Activated naive CD8-positive, alpha-beta T cell treated with anti-CD3 and anti-CD28 coated beads, Interleukin-2, amount 10 ng/mL, durations not matched to agents 7 days and 5 days (primary cell): ENCODE measurements around the gene ERICH2. TPM values are rescaled to one million over a fixed set of nuclear protein-coding genes. Genes with fewer than 3 reads are reported as not detected.
"Not testable (repeated sequence)": the region's sequence is repeated elsewhere in the genome, so short reads cannot be mapped to it uniquely, and the experiment has no call there.

Experiments
- ATAC-seq: fragments of 150-1000 bp; cut with Tn5 transposase; one replicate; pipeline ENCODE4 v1.10.0; 2021; ENCODE audit warnings: low read depth, moderate library complexity
- POLR2A ChIA-PET: fragments of 350-600 bp; sonication (Branson Sonifier 250); formaldehyde crosslinking; loops from one replicate; lab custom pipeline; 2021; ENCODE audit warnings: antibody characterized with exemption; lab: Charles Lee
- DNase-seq: peaks from one replicate; pipeline ENCODE4 v3.0.0; 2021
- H3K27ac Mint-ChIP-seq: one replicate; pipeline ENCODE4 v1.8.0; 2022; ENCODE audit warnings: mild to moderate bottlenecking, mixed read lengths
- H3K27me3 Mint-ChIP-seq: one replicate; pipeline ENCODE4 v1.8.0; 2022; ENCODE audit warnings: mild to moderate bottlenecking, moderate library complexity, mixed read lengths
- H3K36me3 Mint-ChIP-seq: one replicate; pipeline ENCODE4 v1.8.0; 2021; ENCODE audit warnings: mild to moderate bottlenecking, mixed read lengths
- H3K4me1 Mint-ChIP-seq: one replicate; pipeline ENCODE4 v1.8.0; 2021; ENCODE audit warnings: mixed read lengths
- H3K4me3 Mint-ChIP-seq: one replicate; pipeline ENCODE4 v1.8.0; 2022; ENCODE audit warnings: mild to moderate bottlenecking, moderate library complexity, mixed read lengths
- H3K9me3 Mint-ChIP-seq: one replicate; pipeline ENCODE4 v1.8.0; 2021; ENCODE audit warnings: mixed read lengths
- total RNA-seq, 2 experiments: library from RNA; stranded (reverse); gene quantifications; one replicate each; pipeline ENCODE4 v1.2.3, GENCODE V29; 2021

ERICH2 gene
- total RNA-seq: not detected

- peak within 1 kb of the TSS; percentile 70 for H3K27ac Mint-ChIP-seq
- H3K9me3 Mint-ChIP-seq: no peaks in the 10 kb centered on the region
- no peaks in the 10 kb centered on the region for H3K36me3 Mint-ChIP-seq
- peak within 1 kb of the TSS; percentile 91 for H3K4me3 Mint-ChIP-seq
- ATAC-seq (peak; percentile 57), DNase-seq (no peak)
- peaks cover 36% of the 10 kb centered on the region for H3K27me3 Mint-ChIP-seq
- POLR2A ChIA-PET: interaction anchor here (0.6 kb wide), 1 partner anchor 664 kb away, joined by 3 read pairs; the partner anchor contains the start of genes DCAF17 and METTL8
- H3K4me1 Mint-ChIP-seq: peaks cover 12% of the 10 kb centered on the region
Measured at GRCh38 chr2:170770008-170770605, at the start of gene ERICH2. Gene ERICH2, plus strand, starts transcription at chr2:170770378. Its CDS starts 304 bp downstream, at chr2:170770682.

GRCh38 chr2:170721678-170722077 lies 48.5 kb upstream of the ERICH2 start:
- Mint-ChIP-seq H3K9me3 (no peaks in the 10 kb centered on the region), H3K4me1 (peaks cover 7% of the 10 kb centered on the region), H3K27me3 (peaks cover 74% of the 10 kb centered on the region), H3K4me3 (no peak overlapping the region), H3K36me3 (no peaks in the 10 kb centered on the region), H3K27ac (no peak overlapping the region)
- DNase-seq: no peak
- POLR2A ChIA-PET: no interaction called here
- ATAC-seq: no peak

GRCh38 chr2:170722301-170722700 lies 47.9 kb upstream of the ERICH2 start:
- Mint-ChIP-seq H3K27me3 (peaks cover 69% of the 10 kb centered on the region), H3K4me1 (peaks cover 4% of the 10 kb centered on the region), H3K4me3 (no peak overlapping the region), H3K9me3 (no peaks in the 10 kb centered on the region), H3K36me3 (no peaks in the 10 kb centered on the region), H3K27ac (no peak overlapping the region)
- ATAC-seq (no peak), DNase-seq (no peak)
- POLR2A ChIA-PET: no interaction called here

GRCh38 chr2:170723446-170723958 lies 46.7 kb upstream of the ERICH2 start:
- H3K27me3 Mint-ChIP-seq: peaks cover 65% of the 10 kb centered on the region
- no peak for ATAC-seq

GRCh38 chr2:170733798-170734600 lies 36.2 kb upstream of the ERICH2 start:
- H3K4me1 Mint-ChIP-seq: no peaks in the 10 kb centered on the region
- no peak for ATAC-seq
- POLR2A ChIA-PET: no interaction called here
- DNase-seq: no peak
- no peak overlapping the region for H3K4me3 Mint-ChIP-seq
- peaks cover 29% of the 10 kb centered on the region for H3K27me3 Mint-ChIP-seq
- H3K9me3 Mint-ChIP-seq: no peaks in the 10 kb centered on the region
- no peak overlapping the region for H3K27ac Mint-ChIP-seq
- no peaks in the 10 kb centered on the region for H3K36me3 Mint-ChIP-seq

More at GRCh38 chr2:170723446-170723958, 46.7 kb upstream of the ERICH2 start:
- DNase-seq: no peak
- H3K36me3 Mint-ChIP-seq: no peaks in the 10 kb centered on the region
- H3K4me3 Mint-ChIP-seq: no peak overlapping the region
- H3K27ac Mint-ChIP-seq: no peak overlapping the region
- POLR2A ChIA-PET: interaction anchor here (1.2 kb wide), 1 partner anchor 93 kb away, joined by 3 read pairs; no protein-coding TSS in a partner anchor
- H3K9me3 Mint-ChIP-seq: no peaks in the 10 kb centered on the region
- H3K4me1 Mint-ChIP-seq: no peaks in the 10 kb centered on the region

- H3K4me3 Mint-ChIP-seq, H3K27ac Mint-ChIP-seq, H3K9me3 Mint-ChIP-seq, ATAC-seq, H3K4me1 Mint-ChIP-seq, H3K36me3 Mint-ChIP-seq, DNase-seq, POLR2A ChIA-PET: not testable (repeated sequence)
- H3K27me3 Mint-ChIP-seq: peaks cover 27% of the 10 kb centered on the region
Measured at GRCh38 chr2:170734601-170735000, 35.6 kb upstream of the ERICH2 start.

- Mint-ChIP-seq H3K27me3 (peaks cover 23% of the 10 kb centered on the region), H3K36me3 (no peaks in the 10 kb centered on the region), H3K4me1 (no peaks in the 10 kb centered on the region), H3K4me3 (no peak overlapping the region), H3K27ac (no peak overlapping the region), H3K9me3 (no peaks in the 10 kb centered on the region)
- no peak for ATAC-seq
- no peak for DNase-seq
- POLR2A ChIA-PET: no interaction called here
Measured at GRCh38 chr2:170736628-170737027, 33.5 kb upstream of the ERICH2 start.

- Mint-ChIP-seq H3K9me3 (no peaks in the 10 kb centered on the region), H3K4me1 (no peaks in the 10 kb centered on the region), H3K36me3 (no peaks in the 10 kb centered on the region), H3K27me3 (peaks cover 22% of the 10 kb centered on the region), H3K4me3 (no peak overlapping the region), H3K27ac (no peak overlapping the region)
- no peak for DNase-seq
- POLR2A ChIA-PET: no interaction called here
- no peak for ATAC-seq
Measured at GRCh38 chr2:170737406-170737805, 32.8 kb upstream of the ERICH2 start.

GRCh38 chr2:170737821-170738220 lies 32.4 kb upstream of the ERICH2 start:
- no peak overlapping the region for H3K27ac Mint-ChIP-seq
- H3K27me3 Mint-ChIP-seq: peaks cover 21% of the 10 kb centered on the region
- no peak for ATAC-seq
- no peak for DNase-seq
- no peaks in the 10 kb centered on the region for H3K4me1 Mint-ChIP-seq
- H3K36me3 Mint-ChIP-seq: no peaks in the 10 kb centered on the region
- H3K4me3 Mint-ChIP-seq: no peak overlapping the region
- POLR2A ChIA-PET: no interaction called here
- no peaks in the 10 kb centered on the region for H3K9me3 Mint-ChIP-seq

- ATAC-seq (no peak), DNase-seq (no peak)
- Mint-ChIP-seq H3K4me1 (no peaks in the 10 kb centered on the region), H3K36me3 (no peaks in the 10 kb centered on the region), H3K27ac (no peak overlapping the region), H3K4me3 (no peak overlapping the region), H3K27me3 (peaks cover 12% of the 10 kb centered on the region), H3K9me3 (no peaks in the 10 kb centered on the region)
- POLR2A ChIA-PET: no interaction called here
Measured at GRCh38 chr2:170739048-170739447, 31.1 kb upstream of the ERICH2 start.

GRCh38 chr2:170739507-170740046 lies 30.6 kb upstream of the ERICH2 start:
- ATAC-seq (no peak), DNase-seq (no peak)
- Mint-ChIP-seq H3K27ac (no peak overlapping the region), H3K27me3 (peaks cover 14% of the 10 kb centered on the region), H3K9me3 (no peaks in the 10 kb centered on the region), H3K36me3 (no peaks in the 10 kb centered on the region), H3K4me3 (no peak overlapping the region), H3K4me1 (no peaks in the 10 kb centered on the region)
- POLR2A ChIA-PET: interaction anchor here (0.6 kb wide), 1 partner anchor 216 kb away, joined by 4 read pairs; no protein-coding TSS in a partner anchor

- DNase-seq (no peak), ATAC-seq (no peak)
- no peaks in the 10 kb centered on the region for H3K9me3 Mint-ChIP-seq
- no peak overlapping the region for H3K27ac Mint-ChIP-seq
- POLR2A ChIA-PET: no interaction called here
- no peaks in the 10 kb centered on the region for H3K4me1 Mint-ChIP-seq
- peaks cover 22% of the 10 kb centered on the region for H3K27me3 Mint-ChIP-seq
- no peaks in the 10 kb centered on the region for H3K36me3 Mint-ChIP-seq
- no peak overlapping the region for H3K4me3 Mint-ChIP-seq
Measured at GRCh38 chr2:170740660-170741059, 29.5 kb upstream of the ERICH2 start.

- Mint-ChIP-seq H3K4me1 (no peaks in the 10 kb centered on the region), H3K27ac (no peak overlapping the region), H3K36me3 (no peaks in the 10 kb centered on the region), H3K27me3 (peaks cover 20% of the 10 kb centered on the region), H3K9me3 (no peaks in the 10 kb centered on the region), H3K4me3 (no peak overlapping the region)
- DNase-seq (no peak), ATAC-seq (no peak)
- POLR2A ChIA-PET: no interaction called here
Measured at GRCh38 chr2:170742000-170742399, 28.2 kb upstream of the ERICH2 start.
